Motor neuron (in vitro differentiated cells): ENCODE data around the gene ZDHHC19. TPM values are rescaled to one million over a fixed set of nuclear protein-coding genes. Genes with fewer than 3 reads are reported as not detected.
"Not testable (repeated sequence)": the region's sequence is repeated elsewhere in the genome, so short reads cannot be mapped to it uniquely, and the experiment has no call there.

ENCODE experiments used
- ATAC-seq, 8 experiments: fragments of 200-7000 bp; cut with Tn5 transposase; replicated peaks in 6 of 8; 2 replicates each; pipeline ENCODE4 v1.8.0; 2021; ENCODE audit warnings: mild to moderate bottlenecking in 8 of 8, moderate library complexity in 8 of 8
- H3K27ac ChIP-seq, 2 donors: fragments of 250-450 bp; sonication (Bioruptor Pico); 2 replicates each; pipeline ENCODE4 v1.9.0; 2021; ENCODE audit warnings: antibody characterized with exemption in 2 of 2, mild to moderate bottlenecking in 2 of 2, moderate library complexity in 1 of 2
- H3K4me1 ChIP-seq, 2 donors: fragments of 250-450 bp; sonication (Bioruptor Pico); replicated peaks in 1 of 2; 2 replicates each; pipeline ENCODE4 v1.6.1; 2021; ENCODE audit warnings: antibody characterized with exemption in 2 of 2, mild to moderate bottlenecking in 2 of 2, moderate library complexity in 1 of 2
- H3K4me3 ChIP-seq, 5 donors: fragments of 250-450 bp; sonication (Bioruptor Pico); 2 replicates each; pipeline ENCODE4 v1.9.0; 2021; ENCODE audit warnings: antibody characterized with exemption in 5 of 5, mild to moderate bottlenecking in 5 of 5, moderate library complexity in 4 of 5
- WGBS, 10 experiments: fragments of 450-650 bp; shearing (Covaris generic); methylation state at CpG; one replicate each; pipeline ENCODE4 v1.0.0; 2022; 5-methylcytosine and 5-hydroxymethylcytosine counted together
- in situ Hi-C, 9 experiments: fragments of 400-800 bp; cut with MboI; loops; one replicate each; pipeline ENCODE4 v1.15.0; 2021; ENCODE audit warnings: low sequenced_read_pairs in 9 of 9, low pct_unique_long_range_greater_than_20kb in 2 of 9; ENCODE audit not compliant: unreplicated experiment in 9 of 9
- total RNA-seq, 8 experiments: library from RNA; unstranded; fragments of 300-600 nt; gene quantifications; 2 replicates each; pipeline versions ENCODE4 v1.2.3 to v1.2.4, GENCODE V29; 2022

The ZDHHC19 gene
- total RNA-seq, 8 experiments from 2014 or later = 0.33 to 0.83 (median 0.71) TPM; not detected in 5

- in situ Hi-C loops = loop anchor here in 5 of 9 experiments (10.0 to 25.0 kb wide), 2 partner anchors 106 to 118 kb away; partner anchors contain the start of gene TFRC (in 1 of the 5)
- 55 to 79% (median 61%) methylated on average over 1 to 7 of the region's 15 CpGs; no CpG with 5 or more reads in 4 of the 10 experiments for WGBS, 10 experiments
- Histone ChIP-seq H3K4me3 (no peak overlapping the region), H3K4me1 (peaks cover 23 to 26% of the 10 kb centered on the region in 2 donors), H3K27ac (peak overlapping the region; percentile 7 to 25)
- peak in 5 of 8 experiments; percentile 57 to 80 (median 71) for ATAC-seq
Observed at GRCh38 chr3:196193133-196193735, 18.0 kb downstream of the ZDHHC19 start.

DNA sequence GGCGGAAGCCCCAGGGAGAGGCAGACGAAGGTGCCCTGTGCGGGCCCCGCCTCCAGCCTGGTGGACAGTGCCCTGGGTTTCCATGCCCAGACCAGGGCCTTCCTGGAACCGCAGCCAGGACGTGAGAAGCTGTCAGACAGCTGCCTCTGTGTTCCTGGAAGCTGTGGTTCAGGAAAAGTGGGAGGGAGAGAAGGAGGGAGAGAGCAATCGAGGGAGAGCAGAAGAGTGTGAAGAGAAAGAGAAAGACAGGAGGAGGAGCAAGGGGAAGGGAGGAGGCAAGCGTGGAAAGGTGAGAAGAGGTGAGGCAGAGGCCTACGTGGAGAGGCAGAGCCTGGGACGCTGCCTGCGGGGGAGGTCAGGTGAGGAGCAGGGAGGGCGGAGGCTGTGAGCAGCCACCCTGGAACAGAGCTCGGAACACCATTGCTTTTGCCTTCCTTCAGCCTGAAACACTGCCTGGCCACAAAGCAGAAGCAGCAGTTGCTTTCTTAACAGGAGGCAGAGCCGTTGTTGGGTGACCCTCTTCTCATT is 18.6 kb downstream of the ZDHHC19 start:
- peak in 5 of 8 experiments; percentile 7 to 27 (median 13) for ATAC-seq
- H3K4me3 ChIP-seq = no peak overlapping the region
- in situ Hi-C loops = loop anchor here in 5 of 9 experiments (10.0 to 25.0 kb wide), 2 partner anchors 105 to 118 kb away; partner anchors contain the start of gene TFRC (in 1 of the 5)
- peaks cover 26 to 30% of the 10 kb centered on the region in 2 donors for H3K4me1 ChIP-seq
- peak overlapping the region; percentile 7 to 25 for H3K27ac ChIP-seq
- whole genome bisulfite sequencing, 10 experiments = 44 to 75% (median 59%) methylated on average over 2 to 9 of the region's 14 CpGs; no CpG with 5 or more reads in 2 of the 10 experiments

- Histone ChIP-seq H3K4me1 (peaks cover 31 to 35% of the 10 kb centered on the region in 2 donors), H3K27ac (peak overlapping the region; percentile 7 to 25), H3K4me3 (no peak overlapping the region)
- in situ Hi-C loops = loop anchor here in 5 of 9 experiments (10.0 to 25.0 kb wide), 2 partner anchors 105 to 117 kb away; partner anchors contain the start of gene TFRC (in 1 of the 5)
- ATAC-seq = no peak
- WGBS, 10 experiments = 20 to 90% (median 67%) methylated on average over 2 to 6 of the region's 11 CpGs; no CpG with 5 or more reads in 7 of the 10 experiments
Observed at GRCh38 chr3:196192036-196192523, 19.1 kb downstream of the ZDHHC19 start.

DNA sequence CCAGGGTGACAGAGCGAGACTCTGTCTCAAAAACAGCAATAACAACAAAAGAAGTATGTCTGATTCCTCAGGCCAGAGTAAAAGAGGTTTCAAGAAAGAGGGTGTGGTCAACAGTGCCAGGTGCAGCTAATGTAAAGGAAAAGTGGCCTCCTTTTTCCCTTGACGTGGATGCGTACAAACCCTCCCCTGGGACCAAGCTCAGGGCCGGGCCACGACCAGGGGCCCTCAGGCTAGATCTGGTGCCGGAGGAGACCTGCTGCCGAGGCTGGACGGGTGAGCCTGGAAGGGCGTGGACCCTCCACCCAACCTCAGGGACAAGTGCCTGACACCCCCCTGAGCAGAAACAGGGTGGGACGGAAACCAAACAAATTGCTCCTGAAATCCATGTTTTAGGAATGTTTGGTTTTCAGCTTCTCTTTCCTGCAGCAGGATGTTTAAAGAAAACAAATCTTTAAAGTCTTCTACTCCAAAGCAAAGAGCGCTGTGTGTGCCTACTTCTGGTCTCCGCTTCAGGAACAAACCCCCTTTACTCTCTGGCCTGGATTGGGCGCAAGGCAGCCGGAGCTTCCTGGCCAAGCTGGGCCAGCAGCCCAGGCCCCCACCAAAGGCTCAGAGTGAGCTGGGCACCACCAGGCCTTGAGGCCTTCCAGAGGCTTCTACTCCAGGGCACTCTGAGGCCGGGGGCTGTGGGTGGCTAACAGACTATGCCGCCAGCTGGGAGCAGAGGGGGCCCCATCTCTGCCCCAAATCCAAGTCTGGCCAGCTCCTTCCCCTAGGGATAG is 21.4 kb downstream of the ZDHHC19 start:
- WGBS, 10 experiments = 60 to 100% (median 90%) methylated on average over 1 to 9 of the region's 16 CpGs; no CpG with 5 or more reads in 4 of the 10 experiments
- H3K27ac ChIP-seq = no peak overlapping the region
- in situ Hi-C loops = loop anchor here in 6 of 9 experiments (10.0 to 25.0 kb wide), 2 partner anchors 102 to 115 kb away; partner anchors contain the start of gene TFRC (in 1 of the 6)
- H3K4me3 ChIP-seq = no peak overlapping the region
- ATAC-seq = no peak
- H3K4me1 ChIP-seq = peaks cover 36 to 42% of the 10 kb centered on the region in 2 donors

- ATAC-seq = peak; percentile 91 to 97 (median 94)
- WGBS, 10 experiments = 4 to 94% (median 33%) methylated on average over 1 to 24 of the region's 31 CpGs; no CpG with 5 or more reads in 2 of the 10 experiments
- Histone ChIP-seq H3K27ac (peak overlapping the region; percentile 82 to 89), H3K4me1 (peaks cover 24 to 25% of the 10 kb centered on the region in 2 donors), H3K4me3 (peak overlapping the region in 4 of 5 donors; percentile 0 to 13 (median 2))
- in situ Hi-C loops = loop anchor here in 2 of 9 experiments (10.0 to 25.0 kb wide), 2 partner anchors 100 to 112 kb away; partner anchors contain the start of gene TFRC (in 1 of the 2)
Observed at GRCh38 chr3:196186651-196187573, 24.3 kb downstream of the ZDHHC19 start.

GRCh38 chr3:196184881-196185280 is 26.3 kb downstream of the ZDHHC19 start:
- Histone ChIP-seq H3K4me1 (peaks cover 28 to 31% of the 10 kb centered on the region in 2 donors), H3K27ac (no peak overlapping the region), H3K4me3 (no peak overlapping the region)
- 7 to 100% (median 86%) methylated on average over 1 to 6 of the region's 15 CpGs; no CpG with 5 or more reads in 5 of the 10 experiments for WGBS, 10 experiments
- in situ Hi-C loops = loop anchor here in 2 of 9 experiments (10.0 to 25.0 kb wide), 2 partner anchors 98 to 110 kb away; partner anchors contain the start of gene TFRC (in 1 of the 2)
- no peak for ATAC-seq

DNA sequence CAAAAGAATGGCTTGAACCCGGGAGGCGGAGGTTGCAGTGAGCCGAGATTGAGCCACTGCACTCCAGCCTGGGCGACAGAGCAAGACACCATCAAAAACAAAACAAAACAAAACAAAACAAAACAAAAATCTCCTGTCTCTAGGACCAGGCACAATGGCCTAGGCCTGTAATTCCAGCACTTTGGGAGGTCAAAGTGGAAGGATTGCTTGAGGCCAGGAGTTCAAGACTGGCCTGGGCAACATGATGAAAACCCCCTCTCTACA is 27.1 kb downstream of the ZDHHC19 start:
- H3K4me3 ChIP-seq, H3K27ac ChIP-seq, ATAC-seq: not testable (repeated sequence)
- 43 to 95% (median 60%) methylated on average over 1 to 4 of the region's 4 CpGs; no CpG with 5 or more reads in 7 of the 10 experiments for WGBS, 10 experiments
- in situ Hi-C loops = loop anchor here in 2 of 9 experiments (10.0 to 25.0 kb wide), 2 partner anchors 97 to 109 kb away; partner anchors contain the start of gene TFRC (in 1 of the 2)
- peaks cover 36 to 39% of the 10 kb centered on the region in 2 donors for H3K4me1 ChIP-seq

DNA sequence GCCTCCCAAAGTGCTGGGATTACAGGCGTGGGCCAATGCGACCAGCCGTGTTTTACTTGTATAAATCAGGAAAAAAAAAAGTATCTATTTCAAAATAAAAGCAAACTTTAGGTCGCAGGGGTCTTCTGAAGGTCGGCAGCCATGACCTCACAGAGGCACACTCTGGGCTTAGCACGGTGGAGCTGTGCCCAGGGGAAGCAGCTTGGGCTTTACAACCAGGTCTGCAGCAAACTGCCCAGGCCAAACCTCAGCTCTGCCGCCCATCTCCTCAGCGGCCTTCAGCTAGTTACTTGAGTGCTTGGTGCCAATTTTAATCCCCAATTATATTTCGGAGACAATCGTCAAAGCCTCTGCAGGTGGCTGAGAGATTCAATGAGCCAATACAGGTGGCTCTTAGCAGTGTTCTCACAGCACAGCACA is 30.1 kb downstream of the ZDHHC19 start:
- WGBS, 10 experiments = 57 to 100% (median 82%) methylated on average over 1 to 5 of the region's 10 CpGs; no CpG with 5 or more reads in 6 of the 10 experiments
- in situ Hi-C loops = loop anchor here in 2 of 9 experiments (10.0 to 25.0 kb wide), 2 partner anchors 94 to 106 kb away; partner anchors contain the start of gene TFRC (in 1 of the 2)
- Histone ChIP-seq H3K4me1 (peaks cover 35 to 37% of the 10 kb centered on the region in 2 donors), H3K4me3 (no peak overlapping the region), H3K27ac (no peak overlapping the region)
- no peak for ATAC-seq

GRCh38 chr3:196180346-196180745 is 30.9 kb downstream of the ZDHHC19 start:
- in situ Hi-C loops = loop anchor here in 2 of 9 experiments (10.0 to 25.0 kb wide), 2 partner anchors 93 to 106 kb away; partner anchors contain the start of gene TFRC (in 1 of the 2)
- peak overlapping the region; percentile 56 to 76 for H3K27ac ChIP-seq

DNA sequence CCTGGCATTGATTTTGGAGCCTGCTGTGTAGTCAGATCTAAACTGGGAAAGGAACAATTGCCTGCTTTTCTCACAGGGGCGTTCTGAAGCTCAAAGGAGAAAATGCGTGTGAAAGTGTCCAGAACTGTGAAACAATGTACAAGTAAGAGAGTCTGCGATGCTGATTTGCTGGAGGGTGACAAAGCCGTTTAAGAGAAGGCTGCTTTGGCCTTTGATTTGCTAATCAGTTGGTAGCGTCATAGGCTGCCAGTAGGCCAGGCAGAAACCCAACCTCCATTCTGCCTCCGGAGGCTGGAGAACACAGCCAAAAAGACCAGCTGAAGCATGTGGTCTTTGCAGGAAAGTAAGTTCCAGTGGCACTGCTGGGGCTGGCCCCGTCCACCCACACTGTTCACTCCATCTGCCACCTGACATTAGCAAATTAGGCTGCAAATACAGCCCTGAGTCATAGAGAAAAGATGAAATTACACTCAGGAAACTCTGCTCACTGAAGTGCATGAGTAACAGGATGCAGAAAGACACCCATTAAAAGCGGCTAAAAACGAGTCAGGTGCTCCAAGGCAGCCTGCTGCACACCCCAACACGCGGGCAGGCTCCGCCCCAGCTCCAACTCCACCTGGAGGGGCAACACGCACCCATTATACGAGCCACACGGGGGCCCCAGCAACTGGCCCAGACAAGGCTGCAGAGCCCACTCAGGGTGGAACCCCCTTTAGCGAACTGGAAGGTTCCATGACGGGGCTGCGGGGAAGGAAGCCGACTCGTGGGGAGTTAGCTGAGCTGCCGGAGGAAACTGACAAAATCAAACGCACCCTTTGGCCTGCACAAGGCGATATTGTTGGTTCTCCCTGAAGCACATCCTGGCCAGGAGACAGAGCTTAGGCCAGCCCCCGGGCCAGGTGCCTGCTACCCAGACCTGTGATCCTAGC is 31.6 kb downstream of the ZDHHC19 start:
- WGBS, 10 experiments = 0 to 53% (median 34%) methylated on average over 4 to 10 of the region's 24 CpGs; no CpG with 5 or more reads in 2 of the 10 experiments
- in situ Hi-C loops = loop anchor here in 2 of 9 experiments (10.0 to 25.0 kb wide), 2 partner anchors 92 to 105 kb away; partner anchors contain the start of gene TFRC (in 1 of the 2)
- peak overlapping the region; percentile 56 to 76 for H3K27ac ChIP-seq
- peaks cover 31 to 32% of the 10 kb centered on the region in 2 donors for H3K4me1 ChIP-seq
- peak; percentile 26 to 88 (median 81) for ATAC-seq
- no peak overlapping the region for H3K4me3 ChIP-seq

More at GRCh38 chr3:196180346-196180745, 30.9 kb downstream of the ZDHHC19 start:
- 0 to 100% (median 75%) methylated on average over 1 to 8 of the region's 9 CpGs; no CpG with 5 or more reads in 1 of the 10 experiments for WGBS, 10 experiments
- no peak for ATAC-seq
- no peak overlapping the region for H3K4me3 ChIP-seq
- peaks cover 31 to 32% of the 10 kb centered on the region in 2 donors for H3K4me1 ChIP-seq
